ENCODE results near the gene INIP. TPM values are rescaled to one million over a fixed set of nuclear protein-coding genes. Genes with fewer than 3 reads are reported as not detected.
A peak's percentile ranks its signal among the peaks of the same experiment; 100 is the strongest.

INIP gene
- 10 to 100 TPM; 36.1 to 38.1 TPM for total RNA-seq

GRCh38 chr9:112717661-112718331 is at the start of gene INIP:
Gene INIP (minus strand): TSS chr9:112718117. CDS start chr9:112716485, 1,632 bp downstream.
- DNase-seq, result peak; percentile 98
- Mint-ChIP-seq H3K27ac (peak within 1 kb of the TSS; percentile 99), H3K36me3 (ENCODE audit: low read depth) (peaks cover 8% of the 10 kb centered on the region), H3K9me3 (no peaks in the 10 kb centered on the region), H3K27me3 (no peaks in the 10 kb centered on the region), H3K4me3 (peak within 1 kb of the TSS; percentile 94), H3K4me1 (peaks cover 43% of the 10 kb centered on the region)
- ChIA-PET POLR2A (interaction anchor here (0.6 to 3.9 kb wide), 13 partner anchors 9 to 1056 kb away, joined by 3 to 49 read pairs (median 4); partner anchors contain the start of genes GNG10, HSDL2, KIAA1958 and SNX30), CTCF (interaction anchor here (0.6 to 2.2 kb wide), 18 partner anchors 13 to 643 kb away, joined by 3 to 15 read pairs (median 4); partner anchors contain the start of genes HSDL2 and SNX30)

GRCh38 chr9:112765281-112765680 is 47.4 kb upstream of the INIP start:
- CTCF ChIA-PET, result no interaction called here
- peaks cover 11% of the 10 kb centered on the region for H3K4me1 Mint-ChIP-seq
- H3K9me3 Mint-ChIP-seq, result peaks cover 14% of the 10 kb centered on the region
- H3K36me3 Mint-ChIP-seq (ENCODE audit: low read depth), result peaks cover 15% of the 10 kb centered on the region
- POLR2A ChIA-PET, result interaction anchor here (1.3 kb wide), 1 partner anchor 16 kb away, joined by 3 read pairs; no protein-coding TSS in a partner anchor
- peaks cover 5% of the 10 kb centered on the region for H3K27me3 Mint-ChIP-seq
- no peak for DNase-seq
- no peak overlapping the region for H3K4me3 Mint-ChIP-seq
- H3K27ac Mint-ChIP-seq, result no peak overlapping the region

- Mint-ChIP-seq H3K27ac (no peak overlapping the region), H3K36me3 (ENCODE audit: low read depth) (peaks cover 15% of the 10 kb centered on the region), H3K4me1 (peaks cover 12% of the 10 kb centered on the region), H3K4me3 (no peak overlapping the region), H3K27me3 (peaks cover 7% of the 10 kb centered on the region), H3K9me3 (peaks cover 14% of the 10 kb centered on the region)
- CTCF ChIA-PET, result no interaction called here
- no peak for DNase-seq
- POLR2A ChIA-PET, result interaction anchor here (1.3 kb wide), 1 partner anchor 15 kb away, joined by 3 read pairs; no protein-coding TSS in a partner anchor
These were observed 46.9 kb upstream of the INIP start for GRCh38 chr9:112764837-112765236.

GRCh38 chr9:112764344-112764743 is 46.4 kb upstream of the INIP start:
- peaks cover 10% of the 10 kb centered on the region for H3K4me1 Mint-ChIP-seq
- DNase-seq, result no peak
- POLR2A ChIA-PET, result interaction anchor here (1.3 kb wide), 1 partner anchor 15 kb away, joined by 3 read pairs; no protein-coding TSS in a partner anchor
- peaks cover 7% of the 10 kb centered on the region for H3K27me3 Mint-ChIP-seq
- peaks cover 15% of the 10 kb centered on the region for H3K36me3 Mint-ChIP-seq (ENCODE audit: low read depth)
- no peak overlapping the region for H3K27ac Mint-ChIP-seq
- CTCF ChIA-PET, result no interaction called here
- H3K9me3 Mint-ChIP-seq, result peaks cover 14% of the 10 kb centered on the region
- no peak overlapping the region for H3K4me3 Mint-ChIP-seq

GRCh38 chr9:112762726-112763518 is 45.0 kb upstream of the INIP start:
- H3K4me1 Mint-ChIP-seq, result peaks cover 14% of the 10 kb centered on the region
- ChIA-PET POLR2A (interaction anchor here (0.7 kb wide), 1 partner anchor 384 kb away, joined by 3 read pairs; no protein-coding TSS in a partner anchor), CTCF (interaction anchor here (1.1 kb wide), 1 partner anchor 55 kb away, joined by 3 read pairs; no protein-coding TSS in a partner anchor)
- peaks cover 13% of the 10 kb centered on the region for H3K36me3 Mint-ChIP-seq (ENCODE audit: low read depth)
- DNase-seq, result no peak
- no peak overlapping the region for H3K4me3 Mint-ChIP-seq
- H3K27ac Mint-ChIP-seq, result no peak overlapping the region
- peaks cover 2% of the 10 kb centered on the region for H3K27me3 Mint-ChIP-seq
- H3K9me3 Mint-ChIP-seq, result peaks cover 10% of the 10 kb centered on the region

GRCh38 chr9:112761912-112762655 is 44.2 kb upstream of the INIP start:
- CTCF ChIA-PET, result interaction anchor here (1.1 kb wide), 1 partner anchor 54 kb away, joined by 3 read pairs; no protein-coding TSS in a partner anchor
- Mint-ChIP-seq H3K27ac (no peak overlapping the region), H3K4me1 (peaks cover 22% of the 10 kb centered on the region), H3K4me3 (no peak overlapping the region), H3K36me3 (ENCODE audit: low read depth) (peaks cover 15% of the 10 kb centered on the region), H3K9me3 (peaks cover 8% of the 10 kb centered on the region), H3K27me3 (peaks cover 4% of the 10 kb centered on the region)
- POLR2A ChIA-PET, result interaction anchor here (0.7 kb wide), 1 partner anchor 383 kb away, joined by 3 read pairs; no protein-coding TSS in a partner anchor
- DNase-seq, result no peak

GRCh38 chr9:112760821-112761220 is 42.9 kb upstream of the INIP start:
- ChIA-PET CTCF (no interaction called here), POLR2A (no interaction called here)
- Mint-ChIP-seq H3K4me3 (no peak overlapping the region), H3K27me3 (peaks cover 7% of the 10 kb centered on the region), H3K4me1 (peaks cover 28% of the 10 kb centered on the region), H3K36me3 (ENCODE audit: low read depth) (peaks cover 9% of the 10 kb centered on the region), H3K9me3 (no peaks in the 10 kb centered on the region), H3K27ac (no peak overlapping the region)
- no peak for DNase-seq

- H3K4me3 Mint-ChIP-seq, result no peak overlapping the region
- peaks cover 55% of the 10 kb centered on the region for H3K4me1 Mint-ChIP-seq
- no peaks in the 10 kb centered on the region for H3K9me3 Mint-ChIP-seq
- ChIA-PET CTCF (no interaction called here), POLR2A (no interaction called here)
- H3K27me3 Mint-ChIP-seq, result peaks cover 10% of the 10 kb centered on the region
- H3K27ac Mint-ChIP-seq, result no peak overlapping the region
- peaks cover 9% of the 10 kb centered on the region for H3K36me3 Mint-ChIP-seq (ENCODE audit: low read depth)
- DNase-seq, result no peak
These were observed 40.0 kb upstream of the INIP start for GRCh38 chr9:112757940-112758339.

- H3K4me3 Mint-ChIP-seq, result no peak overlapping the region
- H3K4me1 Mint-ChIP-seq, result peaks cover 61% of the 10 kb centered on the region
- ChIA-PET POLR2A (no interaction called here), CTCF (no interaction called here)
- peaks cover 9% of the 10 kb centered on the region for H3K36me3 Mint-ChIP-seq (ENCODE audit: low read depth)
- peaks cover 10% of the 10 kb centered on the region for H3K27me3 Mint-ChIP-seq
- DNase-seq, result no peak
- H3K27ac Mint-ChIP-seq, result no peak overlapping the region
- no peaks in the 10 kb centered on the region for H3K9me3 Mint-ChIP-seq
These were observed 39.5 kb upstream of the INIP start for GRCh38 chr9:112757282-112757883.

- Mint-ChIP-seq H3K27ac (no peak overlapping the region), H3K9me3 (no peaks in the 10 kb centered on the region), H3K4me1 (peaks cover 70% of the 10 kb centered on the region), H3K27me3 (peaks cover 12% of the 10 kb centered on the region), H3K36me3 (ENCODE audit: low read depth) (peaks cover 9% of the 10 kb centered on the region), H3K4me3 (no peak overlapping the region)
- ChIA-PET POLR2A (interaction anchor here (1.2 kb wide), 1 partner anchor 43 kb away, joined by 3 read pairs; no protein-coding TSS in a partner anchor), CTCF (no interaction called here)
- DNase-seq, result no peak
These were observed 37.8 kb upstream of the INIP start for GRCh38 chr9:112755675-112756074.

GRCh38 chr9:112755016-112755427 is 37.1 kb upstream of the INIP start:
- Mint-ChIP-seq H3K4me3 (peak overlapping the region; percentile 46), H3K27me3 (peaks cover 14% of the 10 kb centered on the region), H3K27ac (peak overlapping the region; percentile 74), H3K36me3 (ENCODE audit: low read depth) (peaks cover 11% of the 10 kb centered on the region), H3K4me1 (peaks cover 73% of the 10 kb centered on the region), H3K9me3 (no peaks in the 10 kb centered on the region)
- no peak for DNase-seq
- CTCF ChIA-PET, result no interaction called here
- POLR2A ChIA-PET, result interaction anchor here (1.2 kb wide), 1 partner anchor 43 kb away, joined by 3 read pairs; no protein-coding TSS in a partner anchor

GRCh38 chr9:112754578-112754977 is 36.7 kb upstream of the INIP start:
- Mint-ChIP-seq H3K27ac (peak overlapping the region; percentile 74), H3K9me3 (no peaks in the 10 kb centered on the region), H3K4me1 (peaks cover 76% of the 10 kb centered on the region), H3K27me3 (peaks cover 12% of the 10 kb centered on the region), H3K4me3 (peak overlapping the region; percentile 46), H3K36me3 (ENCODE audit: low read depth) (peaks cover 11% of the 10 kb centered on the region)
- ChIA-PET POLR2A (no interaction called here), CTCF (no interaction called here)
- DNase-seq, result peak; percentile 66

All from activated CD4-positive, alpha-beta memory T cell treated with anti-CD3 and anti-CD28 coated beads, Interleukin-2, amount 10 ng/mL, durations not matched to agents 7 days and 5 days (primary cell).